Measurements from ENCODE around the gene ALOX15B. TPM values are rescaled to one million over a fixed set of nuclear protein-coding genes. Genes with fewer than 3 reads are reported as not detected.

Gene ALOX15B
- total and polyA plus RNA-seq, 9 of the 15 experiments (the other 6 are each of a cell fraction or from before 2014, with no cell fraction given), result 0.04 TPM; not detected in 8

GRCh38 chr17:8021565-8022359 is 17.1 kb upstream of the ALOX15B start (continued):
- no peak for TF ChIP-seq TCF7 (IDR thresholded peaks at IDR 0.05; ENCODE audit: borderline replicate concordance)
- TF ChIP-seq ZNF407 (IDR thresholded peaks at IDR 0.05; ENCODE audit: low read depth), result no peak
- TF ChIP-seq ZNF644 (tag; IDR thresholded peaks at IDR 0.05; ENCODE audit: low read depth), result no peak
- TF ChIP-seq ZNF398 (CRISPR knock-in tag; IDR thresholded peaks at IDR 0.05), result no peak
- no peak for TF ChIP-seq SIRT6 (IDR thresholded peaks at IDR 0.05; ENCODE audit: low read depth, low read length)
- no peak for TF ChIP-seq ZNF347 (CRISPR knock-in tag; IDR thresholded peaks at IDR 0.05; ENCODE audit: low read depth)
- no peak for TF ChIP-seq HMGN3 (IDR thresholded peaks at IDR 0.05; ENCODE audit: borderline replicate concordance, extremely low read depth, insufficient read length, low read depth, low read length)
- TF ChIP-seq ARID1B (IDR thresholded peaks at IDR 0.05), result no peak
- TF ChIP-seq GATAD2A (IDR thresholded peaks at IDR 0.05), result no peak
- TF ChIP-seq KDM1A (IDR thresholded peaks at IDR 0.05), result no peak
